HepG2 (cell line): ENCODE measurements around the gene NT5C2. TPM values are rescaled to one million over a fixed set of nuclear protein-coding genes. Genes with fewer than 3 reads are reported as not detected.
A peak's percentile ranks its signal among the peaks of the same experiment; 100 is the strongest.

Experiments
- AGO1 ChIP-seq: fragments of 200-400 bp; formaldehyde crosslinking; IDR thresholded peaks from 2 replicates; pipeline ENCODE4 v1.6.1; 2017; ENCODE audit warnings: mild to moderate bottlenecking, low read depth, low read length, moderate library complexity; ENCODE audit not compliant: poor library complexity, severe bottlenecking
- ARNT ChIP-seq: fragments of 450-650 bp; IDR thresholded peaks from 2 replicates; pipeline ENCODE4 v1.6.1; 2017
- IKZF1 ChIP-seq: fragments of 450-650 bp; IDR thresholded peaks from 2 replicates; pipeline ENCODE4 v1.7.1; 2016
- JUNB ChIP-seq: sonication (generic); formaldehyde crosslinking; IDR thresholded peaks from 2 replicates; pipeline ENCODE4 v1.8.0; 2022; ENCODE audit warnings: missing genetic modification reagents, mild to moderate bottlenecking, borderline replicate concordance
- MEF2D ChIP-seq: sonication (generic); formaldehyde crosslinking; IDR thresholded peaks from 2 replicates; pipeline ENCODE4 v1.5.1; 2020; ENCODE audit warnings: mild to moderate bottlenecking, missing genetic modification reagents
- NR1H2 ChIP-seq: sonication (generic); formaldehyde crosslinking; IDR thresholded peaks from 2 replicates; pipeline ENCODE4 v1.8.1; 2022; ENCODE audit warnings: low read depth, missing genetic modification reagents, borderline replicate concordance
- RBM22 ChIP-seq: fragments of 200-400 bp; formaldehyde crosslinking; optimal IDR thresholded peaks from 2 replicates; pipeline ENCODE3; 2017; ENCODE audit warnings: mild to moderate bottlenecking, low read length, moderate library complexity
- TBL1XR1 ChIP-seq: fragments of 150-350 bp; IDR thresholded peaks from 2 replicates; pipeline ENCODE4 v1.6.1; 2014; ENCODE audit warnings: borderline replicate concordance, low read length; ENCODE audit not compliant: partially characterized antibody
- ZMYM3 ChIP-seq: sonication (generic); formaldehyde crosslinking; IDR thresholded peaks from 2 replicates; pipeline ENCODE4 v1.5.1; 2020; ENCODE audit warnings: mild to moderate bottlenecking, missing genetic modification reagents
- ZNF136 ChIP-seq: sonication (generic); formaldehyde crosslinking; IDR thresholded peaks from 2 replicates; pipeline ENCODE4 v1.8.1; 2022; ENCODE audit warnings: low read depth, mild to moderate bottlenecking, moderate library complexity, missing genetic modification reagents
- ZNF274 ChIP-seq: sonication (generic); formaldehyde crosslinking; IDR thresholded peaks from 2 replicates; pipeline ENCODE4 v1.5.1; 2020; ENCODE audit warnings: mild to moderate bottlenecking, missing genetic modification reagents
- ZNF546 ChIP-seq: sonication (generic); formaldehyde crosslinking; conservative IDR thresholded peaks from 2 replicates; pipeline ENCODE4 v1.8.1; 2023; ENCODE audit warnings: mild to moderate bottlenecking, missing genetic modification reagents
- ZNF550 ChIP-seq: sonication (generic); formaldehyde crosslinking; IDR thresholded peaks from 2 replicates; pipeline ENCODE4 v1.4.0; 2020; ENCODE audit warnings: mild to moderate bottlenecking, missing genetic modification reagents, borderline replicate concordance
- polyA plus RNA-seq, 8 experiments: library from polyadenylated mRNA; depleted of rRNA in 3 of 8; stranded (reverse) in 7 of 8; unstranded in 1 of 8; fragments of >200 nt; fragmentation: Illumina TruSeq in 4 of 8; extraction: Trizol in 4 of 8; gene quantifications; 2 replicates each; pipeline versions ENCODE4 v1.2.1 to v1.2.3, GENCODE V29; 2011 to 2016; ENCODE audit warnings: low read depth in 4 of 8, missing spikeins in 1 of 8, mixed read lengths in 1 of 8; ENCODE audit not compliant: insufficient read depth in 1 of 8
- total RNA-seq, 5 experiments: library from RNA; depleted of rRNA; stranded (reverse); fragments of >200 nt; fragmentation: Illumina TruSeq; extraction: Trizol; gene quantifications; 2 replicates each; pipeline ENCODE4 v1.2.3, GENCODE V29; 2016; ENCODE audit warnings: low read depth in 1 of 5
- TF ChIP-seq, protein P1 (sequence below): sonication (generic); formaldehyde crosslinking; IDR thresholded peaks from 2 replicates; pipeline ENCODE4 v1.4.0; 2020; ENCODE audit warnings: low read depth, missing genetic modification reagents
- TF ChIP-seq, protein P2 (sequence below): sonication (generic); formaldehyde crosslinking; IDR thresholded peaks from 2 replicates; pipeline ENCODE4 v1.4.0; 2020; ENCODE audit warnings: missing genetic modification reagents
- TF ChIP-seq, protein P3 (sequence below): fragments of 450-650 bp; IDR thresholded peaks from 2 replicates; pipeline ENCODE4 v1.6.1; 2016
- TF ChIP-seq, protein P4 (sequence below): sonication (generic); formaldehyde crosslinking; IDR thresholded peaks from 2 replicates; pipeline ENCODE4 v1.8.1; 2023; ENCODE audit warnings: missing genetic modification reagents, inconsistent platforms, borderline replicate concordance
- TF ChIP-seq, protein P5 (sequence below): sonication (generic); formaldehyde crosslinking; IDR thresholded peaks from 2 replicates; pipeline ENCODE4 v1.4.0; 2020; ENCODE audit warnings: missing genetic modification reagents, mild to moderate bottlenecking, borderline replicate concordance
- TF ChIP-seq, protein P6 (sequence below): sonication (generic); formaldehyde crosslinking; IDR thresholded peaks from 2 replicates; pipeline ENCODE4 v1.5.1; 2020; ENCODE audit warnings: missing genetic modification reagents, mild to moderate bottlenecking, borderline replicate concordance

Gene NT5C2
- total and polyA plus RNA-seq, 2 of the 13 experiments (the other 11 are each of a cell fraction or from before 2014, with no cell fraction given) = 40.6 to 55.2 TPM

DNA sequence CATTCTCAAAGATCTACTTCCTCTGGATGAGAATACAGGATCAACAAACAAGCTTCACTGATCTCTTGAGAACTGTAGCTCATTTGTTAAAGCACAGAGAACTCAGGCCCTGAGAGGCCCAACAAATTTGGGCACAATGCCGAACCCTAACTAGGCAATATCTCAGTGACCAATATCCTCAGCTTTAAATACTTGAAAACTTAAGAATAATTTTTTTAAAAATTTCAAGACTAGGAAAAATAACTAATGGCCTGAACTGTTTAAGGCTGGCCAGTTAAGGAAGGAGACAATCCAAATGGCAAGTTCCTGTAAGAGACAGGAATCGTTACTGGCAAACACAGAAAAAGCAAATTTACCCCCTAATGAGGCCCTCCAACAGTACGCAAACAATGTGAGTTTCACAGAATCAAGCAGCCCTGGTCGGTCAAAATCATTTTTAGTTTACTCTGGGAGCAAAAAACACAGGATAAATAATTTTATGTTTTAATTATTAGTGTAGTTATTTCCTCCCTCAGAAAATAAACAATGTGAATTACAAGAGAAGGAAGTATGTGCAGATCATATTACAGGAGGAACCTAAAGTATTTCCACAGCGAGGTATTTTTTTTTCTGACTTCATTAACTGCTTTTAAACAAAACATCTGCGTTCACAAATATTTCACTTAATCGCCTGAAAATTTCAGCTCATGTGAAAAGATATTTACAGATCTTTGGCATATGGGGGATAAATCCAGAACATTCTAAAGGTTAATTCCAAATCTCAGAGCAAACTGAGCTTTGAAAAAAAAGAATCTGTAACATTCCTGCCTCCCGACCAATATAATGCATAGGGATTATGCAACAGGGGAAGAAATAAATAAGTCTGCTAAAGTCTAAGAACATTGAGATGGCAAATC lies 39.5 kb downstream of the NT5C2 start (continued):
- TF ChIP-seq, protein P1, sequence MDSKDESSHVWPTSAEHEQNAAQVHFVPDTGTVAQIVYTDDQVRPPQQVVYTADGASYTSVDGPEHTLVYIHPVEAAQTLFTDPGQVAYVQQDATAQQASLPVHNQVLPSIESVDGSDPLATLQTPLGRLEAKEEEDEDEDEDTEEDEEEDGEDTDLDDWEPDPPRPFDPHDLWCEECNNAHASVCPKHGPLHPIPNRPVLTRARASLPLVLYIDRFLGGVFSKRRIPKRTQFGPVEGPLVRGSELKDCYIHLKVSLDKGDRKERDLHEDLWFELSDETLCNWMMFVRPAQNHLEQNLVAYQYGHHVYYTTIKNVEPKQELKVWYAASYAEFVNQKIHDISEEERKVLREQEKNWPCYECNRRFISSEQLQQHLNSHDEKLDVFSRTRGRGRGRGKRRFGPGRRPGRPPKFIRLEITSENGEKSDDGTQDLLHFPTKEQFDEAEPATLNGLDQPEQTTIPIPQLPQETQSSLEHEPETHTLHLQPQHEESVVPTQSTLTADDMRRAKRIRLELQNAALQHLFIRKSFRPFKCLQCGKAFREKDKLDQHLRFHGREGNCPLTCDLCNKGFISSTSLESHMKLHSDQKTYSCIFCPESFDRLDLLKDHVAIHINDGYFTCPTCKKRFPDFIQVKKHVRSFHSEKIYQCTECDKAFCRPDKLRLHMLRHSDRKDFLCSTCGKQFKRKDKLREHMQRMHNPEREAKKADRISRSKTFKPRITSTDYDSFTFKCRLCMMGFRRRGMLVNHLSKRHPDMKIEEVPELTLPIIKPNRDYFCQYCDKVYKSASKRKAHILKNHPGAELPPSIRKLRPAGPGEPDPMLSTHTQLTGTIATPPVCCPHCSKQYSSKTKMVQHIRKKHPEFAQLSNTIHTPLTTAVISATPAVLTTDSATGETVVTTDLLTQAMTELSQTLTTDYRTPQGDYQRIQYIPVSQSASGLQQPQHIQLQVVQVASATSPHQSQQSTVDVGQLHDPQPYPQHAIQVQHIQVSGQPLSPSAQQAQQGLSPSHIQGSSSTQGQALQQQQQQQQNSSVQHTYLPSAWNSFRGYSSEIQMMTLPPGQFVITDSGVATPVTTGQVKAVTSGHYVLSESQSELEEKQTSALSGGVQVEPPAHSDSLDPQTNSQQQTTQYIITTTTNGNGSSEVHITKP (CRISPR knock-in tag) = no peak
- no peak for TF ChIP-seq ZNF550 (CRISPR knock-in tag)
- TF ChIP-seq, protein P2, sequence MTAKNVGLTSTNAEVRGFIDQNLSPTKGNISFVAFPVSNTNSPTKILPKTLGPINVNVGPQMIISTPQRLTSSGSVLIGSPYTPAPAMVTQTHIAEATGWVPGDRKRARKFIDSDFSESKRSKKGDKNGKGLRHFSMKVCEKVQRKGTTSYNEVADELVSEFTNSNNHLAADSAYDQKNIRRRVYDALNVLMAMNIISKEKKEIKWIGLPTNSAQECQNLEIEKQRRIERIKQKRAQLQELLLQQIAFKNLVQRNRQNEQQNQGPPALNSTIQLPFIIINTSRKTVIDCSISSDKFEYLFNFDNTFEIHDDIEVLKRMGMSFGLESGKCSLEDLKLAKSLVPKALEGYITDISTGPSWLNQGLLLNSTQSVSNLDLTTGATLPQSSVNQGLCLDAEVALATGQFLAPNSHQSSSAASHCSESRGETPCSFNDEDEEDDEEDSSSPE = no peak
- no peak for TF ChIP-seq JUNB (CRISPR knock-in tag)
- TF ChIP-seq MEF2D (CRISPR knock-in tag) = no peak
- no peak for TF ChIP-seq ZNF274 (CRISPR knock-in tag)
- TF ChIP-seq ZNF546 (CRISPR knock-in tag) = no peak
- TF ChIP-seq RBM22 = no peak
- TF ChIP-seq IKZF1 = no peak
- TF ChIP-seq, protein P3, sequence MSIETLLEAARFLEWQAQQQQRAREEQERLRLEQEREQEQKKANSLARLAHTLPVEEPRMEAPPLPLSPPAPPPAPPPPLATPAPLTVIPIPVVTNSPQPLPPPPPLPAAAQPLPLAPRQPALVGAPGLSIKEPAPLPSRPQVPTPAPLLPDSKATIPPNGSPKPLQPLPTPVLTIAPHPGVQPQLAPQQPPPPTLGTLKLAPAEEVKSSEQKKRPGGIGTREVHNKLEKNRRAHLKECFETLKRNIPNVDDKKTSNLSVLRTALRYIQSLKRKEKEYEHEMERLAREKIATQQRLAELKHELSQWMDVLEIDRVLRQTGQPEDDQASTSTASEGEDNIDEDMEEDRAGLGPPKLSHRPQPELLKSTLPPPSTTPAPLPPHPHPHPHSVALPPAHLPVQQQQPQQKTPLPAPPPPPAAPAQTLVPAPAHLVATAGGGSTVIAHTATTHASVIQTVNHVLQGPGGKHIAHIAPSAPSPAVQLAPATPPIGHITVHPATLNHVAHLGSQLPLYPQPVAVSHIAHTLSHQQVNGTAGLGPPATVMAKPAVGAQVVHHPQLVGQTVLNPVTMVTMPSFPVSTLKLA = no peak
- TF ChIP-seq AGO1 = no peak
- no peak for TF ChIP-seq ZNF136 (CRISPR knock-in tag)
- TF ChIP-seq, protein P4, sequence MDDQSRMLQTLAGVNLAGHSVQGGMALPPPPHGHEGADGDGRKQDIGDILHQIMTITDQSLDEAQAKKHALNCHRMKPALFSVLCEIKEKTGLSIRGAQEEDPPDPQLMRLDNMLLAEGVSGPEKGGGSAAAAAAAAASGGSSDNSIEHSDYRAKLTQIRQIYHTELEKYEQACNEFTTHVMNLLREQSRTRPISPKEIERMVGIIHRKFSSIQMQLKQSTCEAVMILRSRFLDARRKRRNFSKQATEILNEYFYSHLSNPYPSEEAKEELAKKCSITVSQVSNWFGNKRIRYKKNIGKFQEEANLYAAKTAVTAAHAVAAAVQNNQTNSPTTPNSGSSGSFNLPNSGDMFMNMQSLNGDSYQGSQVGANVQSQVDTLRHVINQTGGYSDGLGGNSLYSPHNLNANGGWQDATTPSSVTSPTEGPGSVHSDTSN (CRISPR knock-in tag) = no peak
- TF ChIP-seq, protein P5, sequence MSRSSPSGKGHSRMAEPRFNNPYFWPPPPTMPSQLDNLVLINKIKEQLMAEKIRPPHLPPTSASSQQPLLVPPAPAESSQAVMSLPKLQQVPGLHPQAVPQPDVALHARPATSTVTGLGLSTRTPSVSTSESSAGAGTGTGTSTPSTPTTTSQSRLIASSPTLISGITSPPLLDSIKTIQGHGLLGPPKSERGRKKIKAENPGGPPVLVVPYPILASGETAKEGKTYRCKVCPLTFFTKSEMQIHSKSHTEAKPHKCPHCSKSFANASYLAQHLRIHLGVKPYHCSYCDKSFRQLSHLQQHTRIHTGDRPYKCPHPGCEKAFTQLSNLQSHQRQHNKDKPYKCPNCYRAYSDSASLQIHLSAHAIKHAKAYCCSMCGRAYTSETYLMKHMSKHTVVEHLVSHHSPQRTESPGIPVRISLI (CRISPR knock-in tag) = peak; percentile 39; the same call in 1 of the 2 replicates
- TF ChIP-seq ZMYM3 = no peak
- no peak for TF ChIP-seq NR1H2 (CRISPR knock-in tag)
- no peak for TF ChIP-seq ARNT
- no peak for TF ChIP-seq TBL1XR1
- TF ChIP-seq, protein P6, sequence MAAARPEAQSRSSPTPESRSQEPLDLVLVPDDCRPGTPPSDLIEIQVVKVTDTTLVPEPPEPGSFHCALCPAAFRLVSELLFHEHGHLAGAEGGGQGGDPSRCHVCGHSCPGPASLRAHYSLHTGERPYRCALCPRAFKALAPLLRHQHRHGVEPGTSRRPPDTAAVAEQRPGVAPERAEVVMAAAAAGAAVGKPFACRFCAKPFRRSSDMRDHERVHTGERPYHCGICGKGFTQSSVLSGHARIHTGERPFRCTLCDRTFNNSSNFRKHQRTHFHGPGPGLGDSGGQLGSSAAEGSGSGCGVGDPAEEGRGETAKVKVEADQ = no peak
